Renal cortex interstitium (tissue), 15 donors: ENCODE results near the gene C14orf132. TPM values are rescaled to one million over a fixed set of nuclear protein-coding genes. Genes with fewer than 3 reads are reported as not detected.
"Not testable (repeated sequence)": the region's sequence is repeated elsewhere in the genome, so short reads cannot be mapped to it uniquely, and the experiment has no call there.

Experiments used
- DNase-seq, 11 donors: peaks; one replicate each; pipeline ENCODE4 v3.0.0-alpha.2; 2013; ENCODE audit warnings: low read depth in 9 of 11, low spot score in 4 of 11; ENCODE audit errors: extremely low read depth in 1 of 11
- long read RNA-seq, 16 experiments: transcript quantifications; one replicate each; lab custom pipeline, GENCODE V29; 2026
- polyA plus RNA-seq, 3 donors: library from polyadenylated mRNA; unstranded; fragments of 120-200 nt; gene quantifications; one replicate each; pipeline ENCODE4 v1.2.1, GENCODE V29; 2013; ENCODE audit not compliant: insufficient read length in 3 of 3

C14orf132 gene
- 10 to 100 TPM; 30.9 to 37.1 (median 31.4) TPM for polyA plus RNA-seq
- long read RNA-seq, donor 1, full-length matches to known transcripts = 5 of 5 reads
- long read RNA-seq, donor 1, partial matches to known transcripts = 0 of 5 reads
- long read RNA-seq, donor 1, other reads (novel, unspliced or antisense) = 0 of 5 reads
- long read RNA-seq, donor 2, full-length matches to known transcripts = 1 of 1 reads
- long read RNA-seq, donor 2, partial matches to known transcripts = 0 of 1 reads
- long read RNA-seq, donor 2, other reads (novel, unspliced or antisense) = 0 of 1 reads
- long read RNA-seq, donor 3, full-length matches to known transcripts = 11 of 11 reads
- long read RNA-seq, donor 3, partial matches to known transcripts = 0 of 11 reads
- long read RNA-seq, donor 3, other reads (novel, unspliced or antisense) = 0 of 11 reads
- long read RNA-seq, donor 4, full-length matches to known transcripts = 2 of 2 reads
- long read RNA-seq, donor 4, partial matches to known transcripts = 0 of 2 reads
- long read RNA-seq, donor 4, other reads (novel, unspliced or antisense) = 0 of 2 reads
- long read RNA-seq, donor 5 = 0 reads
- long read RNA-seq, donor 6, full-length matches to known transcripts = 8 of 8 reads
- long read RNA-seq, donor 6, partial matches to known transcripts = 0 of 8 reads
- long read RNA-seq, donor 6, other reads (novel, unspliced or antisense) = 0 of 8 reads
- long read RNA-seq, donor 7, full-length matches to known transcripts = 5 of 5 reads
- long read RNA-seq, donor 7, partial matches to known transcripts = 0 of 5 reads
- long read RNA-seq, donor 7, other reads (novel, unspliced or antisense) = 0 of 5 reads
- long read RNA-seq, donor 8 = 0 reads
- long read RNA-seq, donor 9, full-length matches to known transcripts = 3 of 3 reads
- long read RNA-seq, donor 9, partial matches to known transcripts = 0 of 3 reads
- long read RNA-seq, donor 9, other reads (novel, unspliced or antisense) = 0 of 3 reads
- long read RNA-seq, donor 10, full-length matches to known transcripts = 8 of 8 reads
- long read RNA-seq, donor 10, partial matches to known transcripts = 0 of 8 reads
- long read RNA-seq, donor 10, other reads (novel, unspliced or antisense) = 0 of 8 reads
- long read RNA-seq, donor 11, full-length matches to known transcripts = 1 of 1 reads
- long read RNA-seq, donor 11, partial matches to known transcripts = 0 of 1 reads
- long read RNA-seq, donor 11, other reads (novel, unspliced or antisense) = 0 of 1 reads
- long read RNA-seq, donor 12, full-length matches to known transcripts = 1 of 1 reads
- long read RNA-seq, donor 12, partial matches to known transcripts = 0 of 1 reads
- long read RNA-seq, donor 12, other reads (novel, unspliced or antisense) = 0 of 1 reads
- long read RNA-seq, donor 13 = 0 reads
- long read RNA-seq, donor 14, full-length matches to known transcripts = 3 of 3 reads
- long read RNA-seq, donor 14, partial matches to known transcripts = 0 of 3 reads
- long read RNA-seq, donor 14, other reads (novel, unspliced or antisense) = 0 of 3 reads
- long read RNA-seq, donor 15 = 0 reads
- long read RNA-seq, donor 16, full-length matches to known transcripts = 13 of 13 reads
- long read RNA-seq, donor 16, partial matches to known transcripts = 0 of 13 reads
- long read RNA-seq, donor 16, other reads (novel, unspliced or antisense) = 0 of 13 reads

GRCh38 chr14:96038920-96039632 lies at the start of gene C14orf132:
Gene C14orf132, plus strand, starts transcription at chr14:96039362. Its CDS starts 139 bp downstream, at chr14:96039501.
- peak in 6 of 11 donors; percentile 21 to 43 (median 39) for DNase-seq

GRCh38 chr14:95993768-95994592 lies 45.2 kb upstream of the C14orf132 start:
- peak in 8 of 11 donors; percentile 36 to 66 (median 42) for DNase-seq

GRCh38 chr14:95994593-95994928 lies 44.6 kb upstream of the C14orf132 start:
- DNase-seq = no peak

DNA sequence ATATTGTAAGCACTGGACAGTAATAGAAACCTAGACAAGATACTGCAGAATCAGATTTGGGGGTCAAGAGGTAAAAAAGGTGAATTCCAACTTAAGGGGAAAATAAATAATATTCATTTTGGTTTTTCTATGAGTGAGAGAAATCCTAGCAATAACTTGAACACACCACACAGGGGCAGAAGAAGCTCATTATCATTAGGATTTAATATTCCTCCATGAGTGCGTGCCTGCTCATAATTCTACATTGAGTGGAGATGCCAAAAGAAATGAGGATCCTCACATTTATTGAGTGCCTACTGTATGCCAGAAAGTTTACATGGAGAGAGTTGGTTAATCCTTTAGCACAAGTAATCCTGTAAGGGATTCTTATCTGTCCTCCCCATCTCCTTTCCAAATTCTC lies 40.5 kb upstream of the C14orf132 start:
- no peak for DNase-seq

GRCh38 chr14:96001866-96002497 lies 37.2 kb upstream of the C14orf132 start:
- peak in 2 of 11 donors; percentile 6 to 20 for DNase-seq

DNA sequence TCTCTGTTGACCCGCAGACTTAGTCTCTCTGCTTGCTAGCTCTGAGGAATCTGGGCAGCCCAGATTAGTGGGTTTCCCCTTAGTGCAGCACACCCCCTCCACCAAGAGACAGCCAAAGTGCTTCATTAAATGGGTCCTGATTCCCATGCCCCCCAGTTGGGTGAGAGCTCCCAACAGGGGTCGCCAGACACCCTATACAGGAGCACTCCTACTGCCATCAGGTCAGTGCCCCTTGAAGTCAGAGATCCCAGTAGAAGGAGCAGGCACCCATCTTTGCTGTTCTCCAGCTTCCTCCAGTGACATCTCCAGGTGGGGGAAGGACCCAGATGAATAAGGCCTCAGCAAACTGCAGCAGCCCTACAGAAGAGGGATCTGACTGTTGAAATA lies 36.7 kb upstream of the C14orf132 start:
- no peak for DNase-seq

GRCh38 chr14:96011131-96011530 lies 28.0 kb upstream of the C14orf132 start:
- DNase-seq = no peak

DNA sequence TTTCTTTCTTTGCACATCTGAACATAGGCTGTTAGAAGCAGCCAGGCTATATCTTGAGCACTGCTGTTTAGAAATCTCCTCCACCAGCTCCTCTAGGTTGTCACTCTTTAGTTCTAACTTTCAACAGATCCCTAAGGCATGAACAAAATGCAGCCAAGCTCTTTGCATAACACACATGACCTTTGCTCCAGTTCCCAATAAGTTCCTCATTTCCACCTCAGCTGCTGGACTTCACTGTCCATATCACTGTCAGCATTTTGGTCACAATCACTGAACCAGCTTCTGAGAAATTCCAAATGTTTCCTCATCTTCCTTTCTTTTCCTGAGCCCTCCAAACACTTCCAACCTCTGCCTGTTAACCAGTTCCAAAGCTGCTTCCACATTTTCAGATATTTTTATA lies 27.6 kb upstream of the C14orf132 start:
- no peak for DNase-seq

- not testable (repeated sequence) for DNase-seq
Observed at GRCh38 chr14:96012757-96013156, 26.4 kb upstream of the C14orf132 start.

- DNase-seq = no peak
Observed at GRCh38 chr14:96014176-96014575, 25.0 kb upstream of the C14orf132 start.

GRCh38 chr14:96016501-96017160 lies 22.5 kb upstream of the C14orf132 start:
- DNase-seq = peak in 2 of 11 donors; percentile 20 to 32

DNA sequence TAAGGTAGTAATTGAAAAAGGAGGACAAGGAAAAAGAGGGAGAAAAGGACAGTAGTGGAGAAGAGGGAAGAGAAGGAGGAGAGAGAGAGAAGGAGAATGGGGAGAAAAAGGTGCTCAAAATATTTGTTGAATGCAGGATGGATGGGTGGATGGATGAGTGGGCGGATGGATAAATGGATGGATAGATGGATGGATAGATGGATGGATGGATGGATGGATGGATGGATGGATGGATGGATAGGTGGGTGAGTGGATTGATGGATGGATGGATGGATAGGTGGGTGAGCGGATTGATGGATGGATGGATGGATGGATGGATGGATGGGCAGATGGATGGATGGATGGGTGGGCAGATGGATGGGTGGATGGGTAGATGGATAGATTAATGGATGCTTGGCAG lies 21.3 kb upstream of the C14orf132 start:
- no peak for DNase-seq

- no peak for DNase-seq
Observed at GRCh38 chr14:96027431-96028355, 11.5 kb upstream of the C14orf132 start.

DNA sequence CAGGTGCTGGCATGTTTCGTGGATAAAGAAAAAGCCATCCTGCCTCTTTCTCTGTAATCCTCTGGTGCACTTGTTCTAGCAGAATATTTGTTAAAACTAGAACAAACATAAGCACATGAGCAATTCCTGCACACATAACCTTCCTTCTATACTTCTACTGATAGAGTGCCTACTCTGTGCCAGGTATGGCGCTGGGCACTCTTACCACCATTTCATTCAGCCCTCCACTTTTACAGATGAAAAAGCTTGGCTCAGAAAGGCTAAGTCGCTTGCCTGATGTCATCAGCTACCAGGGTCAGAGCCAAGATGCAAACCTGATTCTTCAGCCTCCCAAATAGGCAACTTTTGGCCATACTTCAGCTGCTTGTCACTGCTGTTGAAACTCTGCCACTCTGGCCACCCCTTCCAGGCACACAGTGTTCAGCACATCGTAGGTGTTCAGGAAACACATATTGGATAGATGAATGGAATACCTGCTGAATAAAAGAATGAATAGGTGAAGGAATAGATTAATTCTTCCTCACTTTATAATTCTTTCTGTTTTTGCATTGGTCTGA lies 10.0 kb upstream of the C14orf132 start:
- DNase-seq = no peak
